ENCODE results near the gene INTS13.
"Not testable (repeated sequence)": the region's sequence is repeated elsewhere in the genome, so short reads cannot be mapped to it uniquely, and the experiment has no call there.

INTS13 gene, protein sequence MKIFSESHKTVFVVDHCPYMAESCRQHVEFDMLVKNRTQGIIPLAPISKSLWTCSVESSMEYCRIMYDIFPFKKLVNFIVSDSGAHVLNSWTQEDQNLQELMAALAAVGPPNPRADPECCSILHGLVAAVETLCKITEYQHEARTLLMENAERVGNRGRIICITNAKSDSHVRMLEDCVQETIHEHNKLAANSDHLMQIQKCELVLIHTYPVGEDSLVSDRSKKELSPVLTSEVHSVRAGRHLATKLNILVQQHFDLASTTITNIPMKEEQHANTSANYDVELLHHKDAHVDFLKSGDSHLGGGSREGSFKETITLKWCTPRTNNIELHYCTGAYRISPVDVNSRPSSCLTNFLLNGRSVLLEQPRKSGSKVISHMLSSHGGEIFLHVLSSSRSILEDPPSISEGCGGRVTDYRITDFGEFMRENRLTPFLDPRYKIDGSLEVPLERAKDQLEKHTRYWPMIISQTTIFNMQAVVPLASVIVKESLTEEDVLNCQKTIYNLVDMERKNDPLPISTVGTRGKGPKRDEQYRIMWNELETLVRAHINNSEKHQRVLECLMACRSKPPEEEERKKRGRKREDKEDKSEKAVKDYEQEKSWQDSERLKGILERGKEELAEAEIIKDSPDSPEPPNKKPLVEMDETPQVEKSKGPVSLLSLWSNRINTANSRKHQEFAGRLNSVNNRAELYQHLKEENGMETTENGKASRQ

DNA sequence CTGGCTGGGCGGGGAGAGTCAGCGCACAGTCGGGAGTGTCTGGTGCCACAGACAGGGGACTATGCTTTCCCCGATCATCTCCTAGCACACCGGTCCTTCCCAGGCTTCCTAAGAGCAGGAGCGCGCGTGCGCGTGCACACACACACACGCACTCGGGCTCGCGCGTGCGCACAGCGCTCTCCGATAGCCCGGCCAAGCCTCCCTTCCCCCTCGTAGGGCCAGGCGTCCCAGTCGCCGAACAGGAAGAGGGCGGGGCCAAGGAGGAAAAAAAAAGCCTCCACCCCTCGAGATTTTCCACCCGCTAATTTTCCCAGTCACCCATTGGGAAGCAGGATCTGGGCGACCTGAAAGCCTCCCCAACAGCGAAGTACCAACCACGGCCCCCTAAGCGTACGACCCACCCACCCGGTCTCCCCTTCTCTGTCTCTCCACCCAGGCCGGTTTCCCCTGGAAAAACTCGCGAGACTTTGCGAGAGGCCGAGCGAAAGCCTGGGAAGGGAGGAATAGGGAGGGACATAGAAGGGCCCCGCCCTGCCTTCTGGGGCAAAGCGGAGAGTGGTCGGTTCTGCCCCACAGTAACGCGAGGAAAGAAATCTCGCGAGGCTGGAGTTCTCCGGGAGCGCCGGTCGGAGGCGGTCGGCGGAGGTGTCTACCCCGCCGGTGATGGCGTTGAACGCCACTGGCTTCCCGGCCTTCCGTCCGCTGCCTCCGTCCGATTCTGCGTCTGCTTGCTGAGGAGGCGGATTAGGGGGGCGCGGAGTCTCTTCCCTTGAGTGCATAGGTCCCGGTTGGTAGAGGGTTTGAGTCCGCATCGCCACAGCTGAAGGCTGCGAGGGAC lies at the start of gene INTS13, which contains the start of gene FGFR1OP2:
INTS13 (minus strand) TSS at position 119 of the 838 bp plus-strand sequence. CDS start 1,178 bp downstream, outside the sequence.
FGFR1OP2 (plus strand) TSS at position 608 of the 838 bp plus-strand sequence. CDS start 15,689 bp downstream, outside the sequence.
- peak; percentile 92 for DNase-seq (ENCODE audit: low read depth)

DNA sequence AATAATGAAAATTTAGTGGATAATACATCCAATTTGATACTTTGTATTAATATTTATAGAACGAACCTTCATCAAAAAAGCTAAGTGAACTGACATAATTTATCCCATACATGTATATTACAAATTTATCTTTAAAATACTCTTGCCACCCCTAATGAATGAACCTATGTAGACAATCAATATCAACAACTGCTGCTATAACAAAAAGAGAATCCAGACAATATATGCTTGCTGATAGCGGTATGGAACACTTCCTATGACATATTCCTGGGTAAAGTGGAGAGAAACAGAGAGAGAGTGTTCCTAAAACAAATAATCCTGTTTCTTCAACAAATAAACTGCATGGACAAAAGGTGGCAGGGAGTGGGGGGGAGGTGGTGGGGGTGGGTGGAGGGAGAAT lies 45.1 kb upstream of the INTS13 start:
- DNase-seq (ENCODE audit: low read depth): no peak

DNA sequence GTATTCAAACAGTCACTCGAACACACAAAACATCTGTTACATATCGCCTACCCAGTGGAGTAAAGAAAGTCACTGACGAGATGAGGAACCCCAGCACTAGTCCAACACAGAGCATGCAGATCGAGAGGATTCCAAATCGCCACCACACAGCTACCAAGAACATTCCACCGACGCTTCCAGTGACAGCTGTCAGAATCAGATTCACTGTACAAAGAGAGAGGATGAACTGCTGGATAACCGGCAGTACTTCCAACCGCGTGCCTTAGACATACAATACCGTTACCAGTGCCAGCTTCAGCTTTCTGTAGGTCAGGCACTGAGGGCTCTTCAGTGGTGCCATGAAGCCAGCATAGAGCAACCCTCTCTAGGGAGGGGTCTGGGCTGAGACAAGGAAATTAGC lies 42.0 kb upstream of the INTS13 start:
- no peak for DNase-seq (ENCODE audit: low read depth)

DNA sequence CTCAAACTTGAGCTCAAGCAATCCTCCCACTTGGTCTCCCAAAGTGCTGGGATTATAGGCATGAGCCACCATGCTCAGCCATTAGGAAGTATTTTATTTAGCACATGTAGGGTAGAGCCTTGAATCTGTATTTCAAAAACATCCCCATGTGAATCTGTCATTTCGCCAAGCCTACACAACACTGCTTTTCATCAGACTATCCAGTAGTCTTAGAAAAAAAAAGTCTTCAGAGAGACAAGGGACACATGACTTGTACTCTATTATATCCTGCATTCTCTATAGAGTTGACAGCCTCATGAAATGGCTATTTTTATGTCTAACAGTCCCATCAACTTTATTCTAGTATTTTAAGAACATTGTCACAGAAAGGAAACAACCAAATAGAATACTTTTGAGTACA lies 41.0 kb upstream of the INTS13 start:
- no peak for DNase-seq (ENCODE audit: low read depth)

DNA sequence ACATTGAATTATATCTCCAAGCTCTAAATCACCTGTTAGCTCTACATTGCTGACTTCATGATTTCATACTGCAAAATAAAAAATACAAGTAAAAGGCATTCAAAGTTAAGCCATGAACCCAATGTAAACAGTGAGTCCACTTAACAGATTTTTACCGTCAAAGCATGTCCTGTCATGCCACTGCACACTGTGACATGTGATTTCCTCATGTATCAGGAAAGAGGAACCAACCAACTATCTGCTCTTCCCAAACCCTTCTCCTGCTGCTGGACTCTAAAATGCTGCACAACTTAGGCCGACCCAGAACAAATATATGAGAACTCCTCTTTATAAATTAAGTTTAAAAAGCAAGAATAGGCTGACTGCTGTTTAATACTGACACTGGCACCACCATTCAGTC lies 38.9 kb upstream of the INTS13 start:
- DNase-seq (ENCODE audit: low read depth): no peak

DNA sequence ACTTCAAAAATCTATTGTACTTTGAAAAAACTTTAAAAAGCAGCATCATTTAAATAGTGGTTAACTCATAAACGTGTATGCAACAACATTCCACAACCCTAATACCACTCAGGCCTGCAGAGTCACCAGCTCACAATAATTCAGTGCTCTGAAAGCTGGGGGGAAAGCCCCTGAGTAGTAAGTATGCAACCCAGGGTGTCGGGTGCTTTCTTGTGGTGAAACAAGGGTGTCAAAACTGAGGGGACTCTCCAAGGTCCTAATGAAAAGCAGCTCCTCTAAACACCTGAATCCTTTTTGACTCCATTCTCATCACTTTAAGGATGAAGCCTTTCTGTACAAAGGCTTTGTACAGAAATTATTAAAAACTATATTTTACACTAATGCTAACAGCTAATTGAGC lies 34.2 kb upstream of the INTS13 start:
- DNase-seq (ENCODE audit: low read depth): no peak

DNA sequence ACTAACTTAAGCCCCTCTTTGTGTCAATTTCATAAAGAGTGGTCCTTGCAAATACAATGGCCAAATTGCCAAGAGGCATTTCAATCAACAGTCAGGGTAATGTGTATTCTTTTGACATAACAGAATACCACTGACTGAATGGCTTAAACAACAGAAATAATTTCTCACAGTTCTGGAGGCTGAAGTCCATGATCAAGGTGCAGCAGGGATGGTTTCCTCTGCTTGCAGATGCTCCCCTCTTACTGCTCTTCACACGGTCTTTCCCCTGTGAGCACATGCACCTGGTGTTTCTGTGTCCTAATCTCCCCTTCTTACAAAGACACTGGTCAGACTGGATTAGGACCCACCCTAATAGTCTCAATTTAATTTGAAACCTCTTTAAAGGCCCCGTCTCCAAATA lies 32.4 kb upstream of the INTS13 start:
- no peak for DNase-seq (ENCODE audit: low read depth)

DNA sequence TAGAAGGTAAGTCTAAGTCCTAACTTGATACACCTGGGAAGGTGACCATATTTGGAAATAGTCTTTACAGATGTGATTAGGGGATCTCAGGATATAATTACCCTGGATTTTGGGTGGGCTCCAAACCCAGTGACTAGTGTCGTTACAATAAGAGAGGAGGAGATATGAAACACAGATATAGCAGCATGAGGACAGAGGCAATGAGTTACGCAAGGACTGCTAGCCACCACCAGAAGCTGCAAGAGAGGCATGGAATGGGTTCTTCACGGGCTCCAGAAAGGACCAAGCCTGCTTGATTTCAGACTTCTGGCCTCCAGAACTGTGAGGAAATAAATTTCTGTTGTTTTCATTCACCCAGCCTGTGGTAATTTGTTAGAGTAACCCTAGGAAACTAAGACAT lies 29.1 kb upstream of the INTS13 start:
- no peak for DNase-seq (ENCODE audit: low read depth)

DNA sequence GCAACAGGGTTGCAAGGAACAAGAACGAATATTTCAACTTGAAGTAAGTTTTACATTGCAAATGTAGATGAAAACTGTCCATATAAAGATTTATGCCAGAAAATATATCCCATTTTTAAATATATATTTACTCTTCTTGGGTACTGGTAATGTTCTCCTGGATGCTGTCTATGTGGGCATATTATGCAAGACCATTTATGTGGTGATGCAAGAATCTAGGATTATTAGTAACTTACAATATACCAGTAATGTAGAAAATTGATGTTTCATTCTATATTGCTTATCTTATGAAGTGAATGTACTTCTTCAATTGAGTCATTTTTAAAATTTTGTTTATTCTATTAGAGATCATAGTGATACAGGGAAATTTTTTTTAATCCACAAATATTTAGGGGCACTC lies 25.6 kb upstream of the INTS13 start:
- DNase-seq (ENCODE audit: low read depth): no peak

DNA sequence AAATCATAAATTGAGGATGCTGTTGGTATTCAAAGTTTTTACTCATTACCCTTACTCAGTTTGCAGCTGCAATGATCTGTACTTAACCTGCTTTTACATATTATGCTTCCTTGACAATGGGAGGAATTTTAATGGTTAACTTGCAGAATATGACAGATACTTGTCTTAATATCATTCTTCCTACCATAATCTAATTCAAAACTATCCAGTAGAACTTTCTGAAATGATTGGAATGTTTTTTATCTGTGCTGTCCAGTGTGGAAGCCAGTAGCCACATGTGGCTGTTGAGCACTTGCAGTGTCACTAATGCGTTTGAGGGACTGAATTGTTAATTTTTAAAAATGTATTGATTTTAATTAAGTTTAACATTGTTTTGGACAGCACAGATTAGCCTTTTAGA lies 24.0 kb upstream of the INTS13 start:
- no peak for DNase-seq (ENCODE audit: low read depth)

DNA sequence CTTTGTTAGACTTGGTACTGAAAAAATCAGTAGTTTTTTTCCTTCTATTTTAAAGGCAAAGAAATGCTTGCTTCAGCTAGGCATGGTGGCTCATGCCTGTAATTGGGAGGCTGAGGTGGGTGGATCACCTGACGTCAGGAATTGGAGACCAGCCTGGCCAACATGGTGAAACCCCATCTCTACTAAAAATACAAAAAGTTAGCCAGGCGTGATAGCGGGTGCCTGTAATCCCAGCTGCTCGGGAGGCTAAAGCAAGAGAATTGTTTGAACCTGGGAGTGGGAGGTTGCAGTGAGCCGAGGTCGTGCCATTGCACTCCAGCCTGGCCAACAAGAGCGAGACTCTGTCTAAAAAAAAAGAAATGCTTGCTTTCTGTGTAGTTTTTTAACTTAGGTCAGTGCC lies 23.6 kb upstream of the INTS13 start:
- not testable (repeated sequence) for DNase-seq (ENCODE audit: low read depth)

DNA sequence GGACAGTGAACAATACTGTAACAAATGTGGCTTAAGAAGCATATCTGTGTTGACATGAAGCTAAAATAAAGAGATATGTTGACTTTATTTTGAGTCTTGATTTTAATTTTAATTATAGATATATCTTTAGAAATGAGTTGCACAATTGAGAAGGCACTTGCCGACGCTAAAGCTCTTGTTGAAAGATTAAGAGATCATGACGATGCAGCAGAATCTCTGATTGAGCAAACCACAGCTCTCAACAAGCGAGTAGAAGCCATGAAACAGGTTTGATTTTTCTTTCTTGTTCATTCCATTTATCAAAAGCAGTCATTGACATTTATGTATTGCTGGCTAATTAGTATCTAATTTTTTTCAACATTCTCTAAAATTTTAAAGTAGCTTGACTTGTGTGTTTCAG lies 16.2 kb upstream of the INTS13 start:
- DNase-seq (ENCODE audit: low read depth): no peak

DNA sequence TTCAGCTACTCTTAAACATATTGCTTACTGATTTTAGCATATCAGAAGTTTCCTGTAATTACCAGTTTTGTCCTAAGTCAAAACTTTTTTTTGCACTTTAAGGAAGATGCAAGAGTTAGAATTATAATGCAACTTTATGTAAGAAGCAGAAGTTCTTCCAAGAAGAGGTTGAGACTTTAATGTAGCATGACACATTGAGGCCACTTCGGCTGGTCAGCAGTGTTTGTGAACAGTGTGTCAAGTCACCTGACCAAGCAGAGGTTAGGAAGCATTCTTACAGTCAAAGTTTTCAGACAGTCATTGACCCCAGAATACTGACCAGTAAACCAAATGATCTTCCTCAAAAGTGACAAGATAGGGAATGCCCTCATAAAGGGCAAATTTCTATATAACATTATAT lies 15.7 kb upstream of the INTS13 start:
- DNase-seq (ENCODE audit: low read depth): no peak

DNA sequence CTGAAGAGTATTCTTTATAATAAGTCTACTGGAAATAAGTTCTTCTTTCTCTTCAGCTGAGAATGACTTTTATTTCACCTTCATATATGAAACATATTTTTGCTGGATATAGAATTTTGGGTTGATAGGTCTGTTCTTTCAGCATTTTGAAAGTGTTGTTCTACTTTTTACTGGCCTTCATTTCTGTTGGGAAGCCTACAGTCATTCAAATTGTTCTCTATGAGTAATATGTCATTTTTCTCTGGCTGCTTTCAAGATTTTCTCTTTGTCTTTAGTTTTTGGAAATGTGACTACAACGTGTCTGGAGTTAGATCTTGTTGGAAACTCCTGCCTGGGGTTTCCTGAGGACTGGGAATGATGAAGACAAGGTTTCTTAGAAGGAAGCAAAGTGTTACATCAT lies 10.5 kb upstream of the INTS13 start:
- no peak for DNase-seq (ENCODE audit: low read depth)

DNA sequence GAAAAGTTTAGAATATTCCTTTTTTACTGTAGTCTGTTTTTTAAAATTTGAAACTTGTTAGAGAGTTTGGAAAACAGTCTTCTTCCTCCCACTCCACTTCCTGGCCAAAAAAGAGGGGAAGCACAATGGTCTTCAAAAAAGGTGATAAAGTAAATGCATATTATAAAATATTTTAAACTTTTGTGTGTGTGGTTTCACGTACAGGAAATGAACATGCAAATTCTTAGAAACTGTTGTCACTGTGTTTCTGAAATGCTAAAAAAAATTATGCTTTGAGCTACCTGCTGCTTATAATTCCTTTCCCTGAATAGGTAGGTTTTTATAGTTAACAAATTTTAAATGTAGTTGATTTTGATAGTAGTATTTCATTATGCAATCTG lies 3.4 kb upstream of the INTS13 start:
- no peak for DNase-seq (ENCODE audit: low read depth)

DNA sequence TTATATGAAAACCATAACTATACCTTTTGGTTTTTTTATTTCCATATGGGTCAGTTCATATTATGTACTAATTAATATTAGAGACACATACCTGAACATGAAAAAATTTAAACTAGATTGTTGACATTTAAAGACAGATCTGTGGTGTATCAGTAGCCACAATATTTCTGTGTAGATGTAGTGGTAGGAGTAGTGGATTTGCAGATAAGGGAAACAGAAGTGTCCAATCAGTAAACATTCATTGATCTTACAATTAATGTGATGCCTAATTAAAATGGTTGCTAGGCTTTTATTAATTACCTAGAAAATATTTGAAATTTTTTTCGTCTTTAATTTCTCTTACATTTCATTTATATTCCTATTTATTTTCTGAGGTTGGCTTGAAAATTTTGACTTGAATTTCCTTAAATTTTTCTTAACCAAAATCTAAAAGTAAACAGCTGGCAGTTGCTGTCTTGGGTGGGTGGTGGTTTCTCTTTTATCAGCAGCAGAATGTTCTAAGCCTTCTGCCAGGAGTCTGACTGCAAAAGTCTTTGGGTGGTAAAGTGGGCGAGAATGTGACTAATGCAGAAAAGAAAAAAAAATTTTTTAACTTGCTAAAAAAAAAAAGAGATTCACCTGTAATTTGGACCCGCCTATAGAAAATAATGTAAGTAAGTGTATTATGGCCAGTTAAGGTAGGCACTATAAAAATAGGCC lies 2.9 kb upstream of the INTS13 start:
- peak; percentile 20 for DNase-seq (ENCODE audit: low read depth)

DNA sequence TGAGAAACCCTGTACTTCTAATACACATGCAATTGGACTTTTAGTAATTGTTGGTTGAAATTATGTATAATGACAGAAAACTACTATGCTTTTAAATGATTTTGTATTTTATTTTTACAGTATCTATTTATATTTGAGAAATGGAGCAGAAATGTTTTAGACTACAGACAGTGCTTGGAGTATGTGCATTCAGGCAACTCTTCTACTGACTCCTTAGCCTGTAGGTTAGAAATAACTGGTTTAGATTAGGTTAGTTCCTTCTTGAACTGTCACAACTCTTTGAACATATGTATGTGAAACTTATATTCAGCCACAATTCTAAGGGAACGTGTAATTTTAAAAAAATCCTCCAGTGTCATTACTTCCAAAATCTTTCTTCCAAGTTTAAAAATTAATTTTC lies 2.2 kb upstream of the INTS13 start:
- DNase-seq (ENCODE audit: low read depth): no peak

DNA sequence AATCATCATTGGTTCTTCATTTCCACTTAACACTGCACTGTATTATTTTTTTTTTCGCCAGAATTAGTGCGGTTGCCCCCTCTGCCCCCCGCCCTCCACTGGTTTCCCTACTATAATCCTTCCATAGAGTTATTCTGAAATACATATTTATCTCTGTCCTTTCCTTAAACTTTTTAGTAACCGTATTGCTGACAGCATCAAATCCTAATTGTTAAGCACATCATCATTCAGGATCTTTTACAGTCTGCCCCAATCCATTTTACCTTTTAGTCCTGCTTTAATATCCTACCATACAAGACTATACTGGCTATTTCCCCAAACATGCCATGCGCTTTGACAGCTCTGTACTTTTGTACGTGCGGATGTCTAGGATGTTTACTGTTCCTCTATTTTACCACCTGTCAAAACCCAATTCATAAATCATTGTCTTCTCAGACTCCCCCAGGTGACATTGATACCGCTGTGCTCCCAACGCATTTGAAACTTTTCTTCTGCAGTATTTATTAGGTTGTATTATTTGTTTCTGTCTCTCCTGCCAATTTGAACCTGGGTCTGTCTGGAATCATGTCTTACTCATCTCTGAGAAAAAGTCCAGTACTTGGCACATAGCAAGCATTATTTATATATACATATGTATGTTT lies 1.5 kb upstream of the INTS13 start:
- DNase-seq (ENCODE audit: low read depth): no peak

DNA sequence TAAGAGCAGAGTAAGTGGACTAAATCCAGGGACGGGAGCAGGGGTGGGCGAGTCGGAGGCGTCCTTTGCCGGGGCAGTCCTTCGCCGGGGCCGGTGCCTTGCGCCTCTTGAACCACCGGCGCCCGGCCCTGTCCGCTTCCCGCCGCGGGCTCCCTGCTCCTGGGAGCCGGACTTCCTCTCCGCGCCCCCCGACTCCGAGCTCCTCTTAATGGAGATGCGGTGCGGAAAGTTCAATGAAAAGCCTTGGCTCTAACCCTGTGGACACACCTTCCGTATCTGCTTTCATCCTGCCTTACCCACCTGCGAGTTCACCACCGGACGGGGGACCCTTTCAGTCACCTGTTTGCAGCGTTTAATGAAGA lies 901 bp upstream of the INTS13 start:
- no peak for DNase-seq (ENCODE audit: low read depth)

DNA sequence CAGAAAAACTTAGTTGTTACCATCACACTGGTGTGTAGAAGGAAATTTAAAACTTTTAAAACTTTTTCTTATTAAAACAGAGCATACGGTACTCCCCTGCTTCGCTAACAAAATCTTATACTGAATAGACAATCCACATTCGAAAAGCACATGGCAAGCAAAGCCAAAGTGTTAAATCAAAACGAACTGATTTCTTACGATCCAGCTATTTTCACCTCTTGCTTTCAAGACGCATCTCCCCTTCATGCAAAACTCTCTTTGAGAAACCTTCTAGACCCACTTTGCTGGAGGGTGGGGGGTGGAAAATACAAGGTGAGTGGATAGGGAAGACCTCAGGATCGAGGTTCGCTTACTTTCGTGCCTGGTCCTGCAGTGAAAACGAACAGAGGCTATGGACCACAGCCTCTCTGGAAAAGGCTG lies 328 bp downstream of the INTS13 start:
- DNase-seq (ENCODE audit: low read depth): no peak

All from non-pigmented ciliary epithelial cell (primary cell).